GM18951 (cell line): Measurements from ENCODE around the gene GNG14.

Source experiments
- POLR2A ChIP-seq: IDR thresholded peaks from 4 replicates; pipeline ENCODE4 v1.6.1; 2011; ENCODE audit warnings: mild to moderate bottlenecking; ENCODE audit not compliant: insufficient read length, insufficient read depth; ENCODE audit errors: extremely low read depth
- in situ Hi-C: fragments of 300-500 bp; cut with MboI; formaldehyde crosslinking; loops from one replicate; pipeline ENCODE4 v1.12.0; 2022; ENCODE audit warnings: low sequenced_read_pairs, mixed read lengths, inconsistent platforms; ENCODE audit not compliant: unreplicated experiment

GNG14 gene

GRCh38 chr19:12656899-12657571 is 30.8 kb upstream of the GNG14 start:
- in situ Hi-C loops = no loop called here
- TF ChIP-seq POLR2A = no peak

- in situ Hi-C loops = no loop called here
- TF ChIP-seq POLR2A = no peak
Observed at GRCh38 chr19:12657966-12658365, 29.8 kb upstream of the GNG14 start.

- in situ Hi-C loops = no loop called here
- peak; percentile 17 for TF ChIP-seq POLR2A
Observed at GRCh38 chr19:12660980-12661379, 26.8 kb upstream of the GNG14 start.

GRCh38 chr19:12664406-12665280 is 23.2 kb upstream of the GNG14 start:
- TF ChIP-seq POLR2A = no peak
- in situ Hi-C loops = no loop called here

- in situ Hi-C loops = no loop called here
- peak; percentile 55 for TF ChIP-seq POLR2A
Observed at GRCh38 chr19:12665281-12665573, 22.6 kb upstream of the GNG14 start.

- in situ Hi-C loops = no loop called here
- TF ChIP-seq POLR2A = peak; percentile 14
Observed at GRCh38 chr19:12665671-12666264, 22.0 kb upstream of the GNG14 start.

- in situ Hi-C loops = no loop called here
- peak; percentile 82 for TF ChIP-seq POLR2A
Observed at GRCh38 chr19:12666265-12667048, 21.3 kb upstream of the GNG14 start, which contains the start of the genes MAN2B1 and WDR83. MAN2B1 (minus strand) TSS chr19:12666742; CDS start chr19:12666701, 41 bp downstream. WDR83 (plus strand) TSS chr19:12666807; CDS start chr19:12669791, 2,984 bp downstream.

GRCh38 chr19:12667731-12668302 is 20.0 kb upstream of the GNG14 start:
- TF ChIP-seq POLR2A = no peak
- in situ Hi-C loops = no loop called here

GRCh38 chr19:12668346-12668745 is 19.5 kb upstream of the GNG14 start:
- in situ Hi-C loops = no loop called here

GRCh38 chr19:12668932-12669269 is 18.9 kb upstream of the GNG14 start:
- in situ Hi-C loops = no loop called here
- TF ChIP-seq POLR2A = no peak

More at GRCh38 chr19:12668346-12668745, 19.5 kb upstream of the GNG14 start:
- no peak for TF ChIP-seq POLR2A

GRCh38 chr19:12669270-12670158 is 18.3 kb upstream of the GNG14 start:
- in situ Hi-C loops = loop anchor here (5.0 kb wide), 1 partner anchor 102 kb away; no protein-coding TSS in a partner anchor
- peak; percentile 62 for TF ChIP-seq POLR2A
